ENCODE results near the gene TRERF1.

DNA sequence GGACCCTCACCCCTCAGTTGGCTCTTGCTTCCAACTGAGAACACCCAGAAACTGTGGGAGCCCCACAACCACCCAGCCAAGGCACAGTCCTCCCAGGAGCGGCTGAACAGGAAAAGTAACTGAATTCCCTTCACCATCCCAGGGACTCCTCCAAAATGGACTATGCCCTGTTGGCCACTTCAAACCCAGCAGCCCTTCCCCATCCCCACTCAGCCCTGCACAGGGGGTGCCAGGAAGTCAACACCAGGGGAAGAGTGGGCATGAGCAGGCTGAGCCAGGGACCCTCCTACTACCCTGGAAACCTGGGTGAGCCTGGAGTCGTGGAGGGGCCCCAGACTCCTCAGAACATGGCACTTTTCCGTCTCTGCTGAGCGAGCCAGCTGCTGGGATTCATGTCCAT is 267.3 kb downstream of the TRERF1 start:
- TF ChIP-seq CTCF (IDR thresholded peaks at IDR 0.05) (no peak), EP300 (IDR thresholded peaks at IDR 0.05; ENCODE audit: low read depth) (no peak), POLR2AphosphoS5 (IDR thresholded peaks at IDR 0.05) (no peak), POLR2A (IDR thresholded peaks at IDR 0.05) (no peak)

All from transverse colon (tissue), 4 donors.